Measurements from ENCODE around the gene PPCS.

Gene PPCS

DNA sequence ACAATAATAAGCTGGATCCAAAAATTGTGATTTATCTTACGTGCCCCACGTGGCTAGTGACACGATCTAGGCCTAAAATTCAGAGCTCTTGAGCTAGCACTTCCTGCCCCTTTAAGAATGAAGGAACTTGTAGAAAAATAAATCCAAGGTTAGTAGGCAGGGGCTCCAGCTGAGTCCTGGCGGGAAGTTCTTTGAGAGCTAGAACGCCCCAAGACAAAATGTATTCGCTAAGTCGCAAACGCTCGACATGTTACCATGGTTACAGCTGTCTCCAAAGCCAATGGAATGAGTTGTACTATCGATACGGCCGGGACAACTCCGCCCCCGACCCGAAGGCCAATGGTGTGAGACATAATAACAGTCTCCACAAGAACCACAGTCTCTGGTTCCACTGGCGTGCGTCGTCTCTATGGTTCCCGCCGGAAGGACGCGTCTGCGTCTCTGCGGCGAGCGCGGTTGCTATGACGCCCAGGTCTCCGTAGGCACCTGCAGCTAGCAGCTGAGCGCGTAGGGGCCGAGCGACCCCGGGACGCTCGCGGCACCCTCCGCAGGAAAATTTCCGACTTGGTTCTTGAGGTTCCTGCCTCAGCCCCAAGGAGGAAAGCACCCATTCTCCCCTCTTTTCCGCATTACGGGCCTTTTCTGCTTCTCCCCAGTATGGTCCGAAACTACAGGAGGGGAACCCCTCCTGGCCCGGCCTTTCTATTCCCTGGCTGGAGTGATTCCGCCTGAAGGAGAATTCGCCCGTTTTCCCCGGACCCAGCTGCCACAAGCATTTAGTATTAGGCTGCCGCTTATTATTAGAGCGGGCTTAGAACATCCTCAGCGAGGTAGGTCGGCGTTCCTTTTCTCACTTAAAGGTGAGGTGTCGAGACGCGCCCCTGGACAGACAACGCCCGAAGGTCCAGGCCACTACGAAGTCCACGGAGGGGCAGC lies 6.8 kb downstream of the PPCS start, which contains the start of gene CCDC30 (continued):
- TF ChIP-seq PRDM10 (tag by site-specific recombination; IDR thresholded peaks at IDR 0.05) (peak; percentile 33; the same call in 1 of the 2 replicates), ZBTB48 (tag by site-specific recombination; IDR thresholded peaks at IDR 0.05) (peak; percentile 65; the same call in 1 of the 2 replicates), ZNF707 (tag by site-specific recombination; IDR thresholded peaks at IDR 0.05) (no peak), ZSCAN16 (tag by site-specific recombination; IDR thresholded peaks at IDR 0.05) (no peak), KLF1 (tag by site-specific recombination; IDR thresholded peaks at IDR 0.05) (no peak), TRIM28 (IDR thresholded peaks at IDR 0.05; ENCODE audit: borderline replicate concordance, low read length) (peak; percentile 62; the same call in 1 of the 2 replicates), ZNF302 (tag by site-specific recombination; IDR thresholded peaks at IDR 0.05; ENCODE audit: low read depth) (no peak), ZNF76 (tag by site-specific recombination; IDR thresholded peaks at IDR 0.05; ENCODE audit: borderline replicate concordance, low read depth) (no peak), ZNF121 (tag by site-specific recombination; IDR thresholded peaks at IDR 0.05) (no peak), ZNF629 (tag by site-specific recombination; IDR thresholded peaks at IDR 0.05) (peak; percentile 69), ZNF530 (tag by site-specific recombination; IDR thresholded peaks at IDR 0.05; ENCODE audit: low read depth) (no peak), ZNF19 (tag by site-specific recombination; IDR thresholded peaks at IDR 0.05; ENCODE audit: low read depth) (no peak), SCRT2 (tag by site-specific recombination; IDR thresholded peaks at IDR 0.05) (peak; percentile 77; the same call in 1 of the 2 replicates), KLF10 (tag by site-specific recombination; IDR thresholded peaks at IDR 0.05) (peak; percentile 24; the same call in 1 of the 2 replicates), GFI1B (tag by site-specific recombination; IDR thresholded peaks at IDR 0.05) (no peak), ZNF311 (tag by site-specific recombination; IDR thresholded peaks at IDR 0.05; ENCODE audit: borderline replicate concordance) (no peak), REPIN1 (tag by site-specific recombination; IDR thresholded peaks at IDR 0.05; ENCODE audit: low read depth) (no peak), ZNF701 (tag by site-specific recombination; IDR thresholded peaks at IDR 0.05) (no peak), ZNF10 (tag by site-specific recombination; IDR thresholded peaks at IDR 0.05) (no peak), ZNF768 (tag by site-specific recombination; IDR thresholded peaks at IDR 0.05) (no peak), ZBTB21 (tag by site-specific recombination; IDR thresholded peaks at IDR 0.05) (no peak), ZNF24 (tag by site-specific recombination; IDR thresholded peaks at IDR 0.05) (no peak), ZBTB7A (tag by site-specific recombination; IDR thresholded peaks at IDR 0.05; ENCODE audit: low read depth) (no peak), ZNF600 (tag by site-specific recombination; IDR thresholded peaks at IDR 0.05) (no peak), MZF1 (tag by site-specific recombination; IDR thresholded peaks at IDR 0.05; ENCODE audit: borderline replicate concordance) (no peak)
- TF ChIP-seq, protein P1, sequence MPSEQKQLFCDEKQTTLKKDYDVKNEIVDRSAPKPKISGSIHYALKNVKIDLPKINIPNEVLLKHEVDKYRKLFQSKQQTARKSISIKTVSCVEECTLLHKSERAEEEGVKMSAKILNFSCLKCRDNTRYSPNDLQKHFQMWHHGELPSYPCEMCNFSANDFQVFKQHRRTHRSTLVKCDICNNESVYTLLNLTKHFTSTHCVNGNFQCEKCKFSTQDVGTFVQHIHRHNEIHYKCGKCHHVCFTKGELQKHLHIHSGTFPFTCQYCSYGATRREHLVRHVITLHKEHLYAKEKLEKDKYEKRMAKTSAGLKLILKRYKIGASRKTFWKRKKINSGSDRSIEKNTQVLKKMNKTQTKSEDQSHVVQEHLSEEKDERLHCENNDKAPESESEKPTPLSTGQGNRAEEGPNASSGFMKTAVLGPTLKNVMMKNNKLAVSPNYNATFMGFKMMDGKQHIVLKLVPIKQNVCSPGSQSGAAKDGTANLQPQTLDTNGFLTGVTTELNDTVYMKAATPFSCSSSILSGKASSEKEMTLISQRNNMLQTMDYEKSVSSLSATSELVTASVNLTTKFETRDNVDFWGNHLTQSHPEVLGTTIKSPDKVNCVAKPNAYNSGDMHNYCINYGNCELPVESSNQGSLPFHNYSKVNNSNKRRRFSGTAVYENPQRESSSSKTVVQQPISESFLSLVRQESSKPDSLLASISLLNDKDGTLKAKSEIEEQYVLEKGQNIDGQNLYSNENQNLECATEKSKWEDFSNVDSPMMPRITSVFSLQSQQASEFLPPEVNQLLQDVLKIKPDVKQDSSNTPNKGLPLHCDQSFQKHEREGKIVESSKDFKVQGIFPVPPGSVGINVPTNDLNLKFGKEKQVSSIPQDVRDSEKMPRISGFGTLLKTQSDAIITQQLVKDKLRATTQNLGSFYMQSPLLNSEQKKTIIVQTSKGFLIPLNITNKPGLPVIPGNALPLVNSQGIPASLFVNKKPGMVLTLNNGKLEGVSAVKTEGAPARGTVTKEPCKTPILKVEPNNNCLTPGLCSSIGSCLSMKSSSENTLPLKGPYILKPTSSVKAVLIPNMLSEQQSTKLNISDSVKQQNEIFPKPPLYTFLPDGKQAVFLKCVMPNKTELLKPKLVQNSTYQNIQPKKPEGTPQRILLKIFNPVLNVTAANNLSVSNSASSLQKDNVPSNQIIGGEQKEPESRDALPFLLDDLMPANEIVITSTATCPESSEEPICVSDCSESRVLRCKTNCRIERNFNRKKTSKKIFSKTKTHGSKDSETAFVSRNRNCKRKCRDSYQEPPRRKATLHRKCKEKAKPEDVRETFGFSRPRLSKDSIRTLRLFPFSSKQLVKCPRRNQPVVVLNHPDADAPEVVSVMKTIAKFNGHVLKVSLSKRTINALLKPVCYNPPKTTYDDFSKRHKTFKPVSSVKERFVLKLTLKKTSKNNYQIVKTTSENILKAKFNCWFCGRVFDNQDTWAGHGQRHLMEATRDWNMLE (tag by site-specific recombination; conservative IDR thresholded peaks at IDR 0.05; ENCODE audit: low read depth), result peak; percentile 32; the same call in 1 of the 2 replicates
- TF ChIP-seq, protein P2, sequence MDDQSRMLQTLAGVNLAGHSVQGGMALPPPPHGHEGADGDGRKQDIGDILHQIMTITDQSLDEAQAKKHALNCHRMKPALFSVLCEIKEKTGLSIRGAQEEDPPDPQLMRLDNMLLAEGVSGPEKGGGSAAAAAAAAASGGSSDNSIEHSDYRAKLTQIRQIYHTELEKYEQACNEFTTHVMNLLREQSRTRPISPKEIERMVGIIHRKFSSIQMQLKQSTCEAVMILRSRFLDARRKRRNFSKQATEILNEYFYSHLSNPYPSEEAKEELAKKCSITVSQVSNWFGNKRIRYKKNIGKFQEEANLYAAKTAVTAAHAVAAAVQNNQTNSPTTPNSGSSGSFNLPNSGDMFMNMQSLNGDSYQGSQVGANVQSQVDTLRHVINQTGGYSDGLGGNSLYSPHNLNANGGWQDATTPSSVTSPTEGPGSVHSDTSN (CRISPR knock-in tag; IDR thresholded peaks at IDR 0.05), result no peak
- TF ChIP-seq, protein P3, sequence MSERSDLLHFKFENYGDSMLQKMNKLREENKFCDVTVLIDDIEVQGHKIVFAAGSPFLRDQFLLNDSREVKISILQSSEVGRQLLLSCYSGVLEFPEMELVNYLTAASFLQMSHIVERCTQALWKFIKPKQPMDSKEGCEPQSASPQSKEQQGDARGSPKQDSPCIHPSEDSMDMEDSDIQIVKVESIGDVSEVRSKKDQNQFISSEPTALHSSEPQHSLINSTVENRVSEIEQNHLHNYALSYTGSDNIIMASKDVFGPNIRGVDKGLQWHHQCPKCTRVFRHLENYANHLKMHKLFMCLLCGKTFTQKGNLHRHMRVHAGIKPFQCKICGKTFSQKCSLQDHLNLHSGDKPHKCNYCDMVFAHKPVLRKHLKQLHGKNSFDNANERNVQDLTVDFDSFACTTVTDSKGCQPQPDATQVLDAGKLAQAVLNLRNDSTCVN (tag by site-specific recombination; optimal IDR thresholded peaks at IDR 0.05), result peak; percentile 49

All from HEK293 (cell line).